HepG2 (cell line): ENCODE measurements around the gene PSMB11. TPM values are rescaled to one million over a fixed set of nuclear protein-coding genes. Genes with fewer than 3 reads are reported as not detected.

Experiments used
- GABPB1 ChIP-seq: IDR thresholded peaks from 2 replicates; pipeline ENCODE4 v1.6.1; 2016; ENCODE audit warnings: mild to moderate bottlenecking, missing genetic modification reagents, moderate library complexity, missing compliant biosample characterization
- HNRNPK ChIP-seq: fragments of 200-400 bp; formaldehyde crosslinking; IDR thresholded peaks from 2 replicates; pipeline ENCODE4 v1.6.1; 2018; ENCODE audit warnings: low read length, low read depth, moderate library complexity, mild to moderate bottlenecking; ENCODE audit not compliant: poor library complexity, severe bottlenecking
- JDP2 ChIP-seq: sonication (generic); formaldehyde crosslinking; IDR thresholded peaks from 2 replicates; pipeline ENCODE4 v1.8.1; 2022; ENCODE audit warnings: missing genetic modification reagents, borderline replicate concordance
- NRL ChIP-seq: sonication (generic); formaldehyde crosslinking; IDR thresholded peaks from 2 replicates; pipeline ENCODE4 v1.5.0; 2020; ENCODE audit warnings: missing genetic modification reagents, mild to moderate bottlenecking, moderate library complexity, borderline replicate concordance
- ZBTB40 ChIP-seq, 2 experiments: fragments of 450-650 bp in 1 of 2; sonication (generic) in 1 of 2; formaldehyde crosslinking in 1 of 2; IDR thresholded peaks; 2 replicates each; pipeline versions ENCODE4 v1.6.1 to v1.8.0; 2016 to 2022; ENCODE audit warnings: antibody characterized with exemption in 1 of 2, mild to moderate bottlenecking in 1 of 2, missing genetic modification reagents in 1 of 2
- ZNF256 ChIP-seq: sonication (generic); formaldehyde crosslinking; conservative IDR thresholded peaks from 2 replicates; pipeline ENCODE4 v1.4.0; 2020; ENCODE audit warnings: missing genetic modification reagents
- polyA plus RNA-seq, 8 experiments: library from polyadenylated mRNA; depleted of rRNA in 3 of 8; stranded (reverse) in 7 of 8; unstranded in 1 of 8; fragments of >200 nt; fragmentation: Illumina TruSeq in 4 of 8; extraction: Trizol in 4 of 8; gene quantifications; 2 replicates each; pipeline versions ENCODE4 v1.2.1 to v1.2.3, GENCODE V29; 2011 to 2016; ENCODE audit warnings: low read depth in 4 of 8, missing spikeins in 1 of 8, mixed read lengths in 1 of 8; ENCODE audit not compliant: insufficient read depth in 1 of 8
- total RNA-seq, 5 experiments: library from RNA; depleted of rRNA; stranded (reverse); fragments of >200 nt; fragmentation: Illumina TruSeq; extraction: Trizol; gene quantifications; 2 replicates each; pipeline ENCODE4 v1.2.3, GENCODE V29; 2016; ENCODE audit warnings: low read depth in 1 of 5
- TF ChIP-seq, protein P1 (sequence below): sonication (generic); formaldehyde crosslinking; IDR thresholded peaks from 2 replicates; pipeline ENCODE4 v1.4.0; 2020; ENCODE audit warnings: missing genetic modification reagents
- TF ChIP-seq, protein P2 (sequence below): IDR thresholded peaks from 2 replicates; pipeline ENCODE4 v1.6.1; 2016; ENCODE audit warnings: low read depth, missing genetic modification reagents, missing compliant biosample characterization

The PSMB11 gene
- total and polyA plus RNA-seq, 2 of the 13 experiments (the other 11 are each of a cell fraction or from before 2014, with no cell fraction given) = not detected

DNA sequence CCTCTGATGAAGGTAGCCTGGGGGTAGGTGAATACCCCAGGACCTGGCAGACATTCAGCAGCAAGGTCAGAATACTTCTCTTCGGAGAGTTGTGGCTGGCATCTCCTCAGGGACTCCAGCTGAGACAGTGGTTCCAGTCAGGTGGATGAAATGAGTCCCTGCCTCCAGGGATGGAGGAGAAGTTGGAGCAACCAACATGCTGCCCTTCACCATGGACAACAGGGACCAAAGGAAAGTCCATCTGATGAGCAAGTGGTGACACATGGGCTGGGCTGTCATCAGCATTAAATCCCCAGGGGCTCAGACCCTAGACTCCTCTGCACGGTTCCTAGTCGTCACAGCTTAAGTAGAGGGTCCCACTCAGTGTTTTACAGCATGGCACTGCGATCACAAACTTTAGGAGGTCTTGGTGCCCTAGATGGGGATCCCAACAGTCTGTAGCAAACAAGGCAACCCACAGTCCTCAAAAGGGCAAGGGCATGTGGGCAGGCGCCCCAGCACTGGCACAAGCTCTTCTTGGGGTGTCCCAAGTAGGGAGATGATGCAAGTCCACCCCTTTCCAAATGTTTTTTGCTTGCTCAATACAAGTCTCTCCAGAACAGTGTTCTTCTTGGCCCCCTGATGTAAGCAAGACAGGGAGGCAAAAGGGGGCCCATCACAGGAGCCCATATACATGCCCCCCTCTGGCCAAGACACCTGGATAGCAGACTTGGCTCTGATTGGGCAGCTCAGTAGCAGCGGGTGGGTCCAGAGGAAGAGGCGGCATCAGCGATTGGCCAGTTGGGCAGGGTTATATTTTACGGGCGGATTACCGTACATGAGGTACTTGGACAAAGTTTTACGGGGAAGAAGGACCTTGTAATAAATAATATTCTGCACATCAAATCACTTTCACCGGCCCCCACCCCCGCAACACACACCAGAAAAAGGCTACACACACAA, 26.1 kb downstream of the PSMB11 start (continued):
- TF ChIP-seq ZBTB40 (IDR thresholded peaks at IDR 0.05) (no peak), ZBTB40 (CRISPR knock-in tag; IDR thresholded peaks at IDR 0.05) (0 out of 2 replicates have a peak, but pooled peaks have one; percentile 43), JDP2 (CRISPR knock-in tag) (no peak), NRL (CRISPR knock-in tag) (peak; percentile 75; the same call in 1 of the 2 replicates), ZNF256 (CRISPR knock-in tag) (no peak), GABPB1 (CRISPR knock-in tag) (no peak; the same call in 1 of the 2 replicates), HNRNPK (no peak)
- TF ChIP-seq, protein P1, sequence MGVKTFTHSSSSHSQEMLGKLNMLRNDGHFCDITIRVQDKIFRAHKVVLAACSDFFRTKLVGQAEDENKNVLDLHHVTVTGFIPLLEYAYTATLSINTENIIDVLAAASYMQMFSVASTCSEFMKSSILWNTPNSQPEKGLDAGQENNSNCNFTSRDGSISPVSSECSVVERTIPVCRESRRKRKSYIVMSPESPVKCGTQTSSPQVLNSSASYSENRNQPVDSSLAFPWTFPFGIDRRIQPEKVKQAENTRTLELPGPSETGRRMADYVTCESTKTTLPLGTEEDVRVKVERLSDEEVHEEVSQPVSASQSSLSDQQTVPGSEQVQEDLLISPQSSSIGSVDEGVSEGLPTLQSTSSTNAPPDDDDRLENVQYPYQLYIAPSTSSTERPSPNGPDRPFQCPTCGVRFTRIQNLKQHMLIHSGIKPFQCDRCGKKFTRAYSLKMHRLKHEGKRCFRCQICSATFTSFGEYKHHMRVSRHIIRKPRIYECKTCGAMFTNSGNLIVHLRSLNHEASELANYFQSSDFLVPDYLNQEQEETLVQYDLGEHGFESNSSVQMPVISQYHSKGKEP = no peak
- TF ChIP-seq, protein P2, sequence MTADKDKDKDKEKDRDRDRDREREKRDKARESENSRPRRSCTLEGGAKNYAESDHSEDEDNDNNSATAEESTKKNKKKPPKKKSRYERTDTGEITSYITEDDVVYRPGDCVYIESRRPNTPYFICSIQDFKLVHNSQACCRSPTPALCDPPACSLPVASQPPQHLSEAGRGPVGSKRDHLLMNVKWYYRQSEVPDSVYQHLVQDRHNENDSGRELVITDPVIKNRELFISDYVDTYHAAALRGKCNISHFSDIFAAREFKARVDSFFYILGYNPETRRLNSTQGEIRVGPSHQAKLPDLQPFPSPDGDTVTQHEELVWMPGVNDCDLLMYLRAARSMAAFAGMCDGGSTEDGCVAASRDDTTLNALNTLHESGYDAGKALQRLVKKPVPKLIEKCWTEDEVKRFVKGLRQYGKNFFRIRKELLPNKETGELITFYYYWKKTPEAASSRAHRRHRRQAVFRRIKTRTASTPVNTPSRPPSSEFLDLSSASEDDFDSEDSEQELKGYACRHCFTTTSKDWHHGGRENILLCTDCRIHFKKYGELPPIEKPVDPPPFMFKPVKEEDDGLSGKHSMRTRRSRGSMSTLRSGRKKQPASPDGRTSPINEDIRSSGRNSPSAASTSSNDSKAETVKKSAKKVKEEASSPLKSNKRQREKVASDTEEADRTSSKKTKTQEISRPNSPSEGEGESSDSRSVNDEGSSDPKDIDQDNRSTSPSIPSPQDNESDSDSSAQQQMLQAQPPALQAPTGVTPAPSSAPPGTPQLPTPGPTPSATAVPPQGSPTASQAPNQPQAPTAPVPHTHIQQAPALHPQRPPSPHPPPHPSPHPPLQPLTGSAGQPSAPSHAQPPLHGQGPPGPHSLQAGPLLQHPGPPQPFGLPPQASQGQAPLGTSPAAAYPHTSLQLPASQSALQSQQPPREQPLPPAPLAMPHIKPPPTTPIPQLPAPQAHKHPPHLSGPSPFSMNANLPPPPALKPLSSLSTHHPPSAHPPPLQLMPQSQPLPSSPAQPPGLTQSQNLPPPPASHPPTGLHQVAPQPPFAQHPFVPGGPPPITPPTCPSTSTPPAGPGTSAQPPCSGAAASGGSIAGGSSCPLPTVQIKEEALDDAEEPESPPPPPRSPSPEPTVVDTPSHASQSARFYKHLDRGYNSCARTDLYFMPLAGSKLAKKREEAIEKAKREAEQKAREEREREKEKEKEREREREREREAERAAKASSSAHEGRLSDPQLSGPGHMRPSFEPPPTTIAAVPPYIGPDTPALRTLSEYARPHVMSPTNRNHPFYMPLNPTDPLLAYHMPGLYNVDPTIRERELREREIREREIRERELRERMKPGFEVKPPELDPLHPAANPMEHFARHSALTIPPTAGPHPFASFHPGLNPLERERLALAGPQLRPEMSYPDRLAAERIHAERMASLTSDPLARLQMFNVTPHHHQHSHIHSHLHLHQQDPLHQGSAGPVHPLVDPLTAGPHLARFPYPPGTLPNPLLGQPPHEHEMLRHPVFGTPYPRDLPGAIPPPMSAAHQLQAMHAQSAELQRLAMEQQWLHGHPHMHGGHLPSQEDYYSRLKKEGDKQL (CRISPR knock-in tag) = no peak
